ENCODE results near the gene SMTN. TPM values are rescaled to one million over a fixed set of nuclear protein-coding genes. Genes with fewer than 3 reads are reported as not detected.

SMTN gene
- total RNA-seq, 6 donors from 2014 or later: 26.1 to 104 (median 47.3) TPM

- no peak for ATAC-seq (ENCODE audit: low FRiP score in 2 of 2)
- DNase-seq: no peak
- H3K4me1 ChIP-seq: peaks cover 10 to 32% (median 22%) of the 10 kb centered on the region in 4 donors
- H3K36me3 ChIP-seq: no peaks in the 10 kb centered on the region
- H3K4me3 ChIP-seq: no peak overlapping the region
- TF ChIP-seq POLR2AphosphoS5 (IDR thresholded peaks at IDR 0.05) (no peak), CTCF (IDR thresholded peaks at IDR 0.05) (no peak), POLR2A (IDR thresholded peaks at IDR 0.05) (no peak), EP300 (IDR thresholded peaks at IDR 0.05) (no peak)
- H3K27me3 ChIP-seq: no peaks in the 10 kb centered on the region
- 89 to 93% methylated on average over 4 of the region's 4 CpGs for WGBS, 2 donors
- H3K27ac ChIP-seq: peak overlapping the region in 3 of 4 donors; percentile 4 to 70 (median 32)
- H3K9me3 ChIP-seq: no peaks in the 10 kb centered on the region
These were observed 32.5 kb upstream of the SMTN start for GRCh38 chr22:31048570-31048969.

GRCh38 chr22:31049815-31050420 lies 31.2 kb upstream of the SMTN start:
- DNase-seq (no peak), ATAC-seq (ENCODE audit: low FRiP score in 2 of 2) (no peak)
- TF ChIP-seq EP300 (IDR thresholded peaks at IDR 0.05) (no peak), POLR2A (IDR thresholded peaks at IDR 0.05) (no peak), CTCF (IDR thresholded peaks at IDR 0.05) (no peak), POLR2AphosphoS5 (IDR thresholded peaks at IDR 0.05) (no peak)
- H3K27me3 ChIP-seq: no peaks in the 10 kb centered on the region
- peaks cover 15 to 37% (median 18%) of the 10 kb centered on the region in 4 donors for H3K4me1 ChIP-seq
- peak overlapping the region in 3 of 4 donors; percentile 32 to 70 (median 36) for H3K27ac ChIP-seq
- no peak overlapping the region for H3K4me3 ChIP-seq
- WGBS, 2 donors: 45 to 53% methylated on average over 3 of the region's 3 CpGs
- H3K36me3 ChIP-seq: no peaks in the 10 kb centered on the region
- no peaks in the 10 kb centered on the region for H3K9me3 ChIP-seq

- Histone ChIP-seq H3K4me1 (peaks cover 10 to 23% (median 11%) of the 10 kb centered on the region in 4 donors), H3K27me3 (no peaks in the 10 kb centered on the region), H3K9me3 (no peaks in the 10 kb centered on the region), H3K27ac (peak overlapping the region in 3 of 4 donors; percentile 67 to 76 (median 73)), H3K4me3 (no peak overlapping the region), H3K36me3 (no peaks in the 10 kb centered on the region)
- DNase-seq (no peak), ATAC-seq (ENCODE audit: low FRiP score in 2 of 2) (peak in 1 of 2 donors; percentile 40)
- WGBS, 2 donors: 56 to 65% methylated on average over 5 of the region's 5 CpGs
- TF ChIP-seq EP300 (IDR thresholded peaks at IDR 0.05) (no peak), POLR2A (IDR thresholded peaks at IDR 0.05) (no peak), POLR2AphosphoS5 (IDR thresholded peaks at IDR 0.05) (no peak), CTCF (IDR thresholded peaks at IDR 0.05) (no peak)
These were observed 25.9 kb upstream of the SMTN start for GRCh38 chr22:31055117-31055634.

DNA sequence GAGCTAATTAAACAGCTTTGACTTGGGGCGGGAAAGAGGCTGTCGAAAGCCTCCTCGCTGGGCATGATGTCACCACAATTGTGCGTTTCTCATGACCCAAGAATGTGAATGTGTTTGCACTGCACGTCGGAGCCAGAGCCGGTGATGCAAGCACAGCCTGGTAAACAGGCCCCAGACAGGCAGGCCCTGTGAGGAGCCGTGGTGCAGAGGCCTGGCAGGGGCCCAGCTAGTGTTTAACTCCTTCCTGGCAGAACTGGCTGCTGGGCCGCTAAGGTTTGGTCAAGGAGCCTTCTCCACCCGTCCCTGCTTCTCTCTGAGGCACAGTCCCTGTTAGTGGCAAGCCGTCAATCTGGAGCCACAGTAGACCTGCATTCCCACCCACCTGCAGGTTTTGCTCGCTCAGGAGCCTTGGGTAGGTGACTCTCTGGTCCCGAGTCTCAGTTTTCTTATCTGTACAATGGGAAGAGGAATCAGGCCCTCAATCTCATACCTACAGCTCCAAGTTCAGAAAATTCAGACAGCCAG lies 25.4 kb upstream of the SMTN start:
- ATAC-seq (ENCODE audit: low FRiP score in 2 of 2) (peak; percentile 93 to 96), DNase-seq (peak; percentile 69 to 94)
- Histone ChIP-seq H3K27ac (peak overlapping the region in 3 of 4 donors; percentile 67 to 76 (median 73)), H3K27me3 (no peaks in the 10 kb centered on the region), H3K4me3 (no peak overlapping the region), H3K4me1 (peaks cover 10 to 18% (median 11%) of the 10 kb centered on the region in 4 donors), H3K9me3 (no peaks in the 10 kb centered on the region), H3K36me3 (no peaks in the 10 kb centered on the region)
- 38 to 55% methylated on average over 11 to 12 of the region's 13 CpGs for WGBS, 2 donors
- peak in 2 of 4 donors; percentile 8 to 79 for TF ChIP-seq EP300 (IDR thresholded peaks at IDR 0.05)
- no peak for TF ChIP-seq POLR2A (IDR thresholded peaks at IDR 0.05)
- TF ChIP-seq CTCF (IDR thresholded peaks at IDR 0.05): no peak
- peak; percentile 84 to 85 for TF ChIP-seq POLR2AphosphoS5 (IDR thresholded peaks at IDR 0.05)

All from upper lobe of left lung (tissue), 6 donors.